NCI-H1092 treated with DMSO at 0.1 percent for 48 hours (cell line): ENCODE data around the gene SLC9A7.

ENCODE experiments used
- DNase-seq: peaks from one replicate; lab custom pipeline; 2025; lab: John Stamatoyannopoulos, UW

Gene SLC9A7

DNA sequence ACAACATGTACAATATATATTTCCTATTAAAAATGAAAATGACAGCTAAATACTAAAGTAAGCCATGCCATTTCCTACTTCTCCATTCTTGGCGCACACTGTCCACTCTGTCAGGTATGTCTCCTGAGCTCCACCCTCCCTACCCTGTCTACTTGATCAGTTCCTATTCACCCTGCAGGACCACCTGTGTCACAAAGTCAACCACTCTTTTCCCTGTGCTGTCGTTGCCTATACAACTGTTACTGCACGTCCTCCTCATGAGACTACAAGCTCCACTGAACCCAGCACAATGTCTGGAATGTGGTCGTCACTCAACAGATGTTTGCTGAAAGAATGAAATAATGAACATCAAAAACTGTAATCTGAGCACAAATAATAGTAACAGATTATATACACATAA, 54.9 kb downstream of the SLC9A7 start:
- DNase-seq = no peak

GRCh38 chrX:46698691-46699090, 60.2 kb downstream of the SLC9A7 start:
- DNase-seq = no peak

GRCh38 chrX:46695491-46695890, 63.4 kb downstream of the SLC9A7 start:
- DNase-seq = no peak

DNA sequence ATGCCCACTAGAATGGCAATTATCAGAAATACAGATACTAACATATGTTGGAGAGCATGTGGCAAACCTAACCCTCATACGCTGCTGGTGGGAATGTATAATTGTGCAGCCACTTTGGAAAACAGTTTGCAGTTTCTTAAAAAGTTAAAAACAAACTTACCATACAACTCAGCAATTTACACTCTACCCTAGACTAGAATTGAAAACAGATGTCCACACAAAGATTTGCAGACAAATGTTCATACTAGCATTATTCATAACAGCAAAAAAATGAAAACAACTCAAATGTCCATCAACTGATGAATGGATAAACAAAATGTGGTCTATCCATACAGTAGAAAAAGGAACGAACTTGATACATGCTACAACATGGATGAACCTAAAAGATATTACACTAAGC, 64.4 kb downstream of the SLC9A7 start:
- no peak for DNase-seq

- DNase-seq = no peak
Measured at GRCh38 chrX:46693149-46693548, 65.8 kb downstream of the SLC9A7 start.

GRCh38 chrX:46690818-46691217, 68.1 kb downstream of the SLC9A7 start:
- DNase-seq = no peak

DNA sequence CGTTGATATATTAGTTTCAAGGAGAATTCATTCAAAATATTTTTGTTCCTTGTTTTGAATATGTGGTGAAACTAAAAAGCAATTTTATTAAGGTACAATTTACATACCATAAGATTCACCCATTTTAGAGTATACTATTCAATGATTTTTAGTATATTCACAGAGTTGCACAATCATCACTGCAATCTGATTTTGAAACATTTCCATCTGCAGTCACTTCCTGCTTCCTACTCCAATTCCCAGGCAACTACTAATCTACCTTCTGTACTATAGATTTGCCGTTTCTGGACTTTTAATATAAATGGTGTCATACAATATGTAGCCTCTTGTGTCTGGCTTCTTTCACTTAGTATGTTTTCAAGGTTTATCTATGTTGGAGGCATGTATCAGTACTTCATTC, 71.3 kb downstream of the SLC9A7 start:
- DNase-seq = no peak

DNA sequence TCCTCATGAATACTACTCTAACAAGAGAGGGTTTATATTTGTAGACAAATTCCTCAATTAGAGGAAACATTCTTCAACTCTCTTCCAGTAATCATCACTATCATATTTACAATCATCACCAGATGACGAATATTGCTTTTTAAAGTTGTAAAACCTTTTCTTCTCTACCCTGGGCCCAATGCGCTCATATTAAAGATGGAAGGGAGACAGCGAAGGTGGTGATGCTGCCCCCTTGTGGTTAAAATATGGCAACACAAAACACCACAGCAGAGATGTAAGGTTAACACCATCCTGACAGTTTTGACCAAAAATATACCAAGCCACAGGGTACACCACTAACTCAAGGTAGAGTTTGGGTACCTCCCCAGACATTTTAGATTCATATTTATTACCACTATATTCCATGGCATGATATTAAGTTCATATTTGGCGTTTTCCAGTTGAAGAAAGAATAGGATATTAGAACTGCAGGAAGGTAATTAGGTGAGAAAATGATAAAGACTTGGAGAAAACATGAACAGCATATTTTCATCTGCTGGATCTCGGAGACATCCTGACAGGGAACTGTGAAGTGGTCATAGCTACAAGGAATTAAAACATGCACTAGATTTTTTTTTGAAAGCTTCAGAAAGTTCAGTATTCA, 72.8 kb downstream of the SLC9A7 start:
- peak; percentile 12 for DNase-seq

- DNase-seq = no peak
Measured at GRCh38 chrX:46683048-46683447, 75.9 kb downstream of the SLC9A7 start.

DNA sequence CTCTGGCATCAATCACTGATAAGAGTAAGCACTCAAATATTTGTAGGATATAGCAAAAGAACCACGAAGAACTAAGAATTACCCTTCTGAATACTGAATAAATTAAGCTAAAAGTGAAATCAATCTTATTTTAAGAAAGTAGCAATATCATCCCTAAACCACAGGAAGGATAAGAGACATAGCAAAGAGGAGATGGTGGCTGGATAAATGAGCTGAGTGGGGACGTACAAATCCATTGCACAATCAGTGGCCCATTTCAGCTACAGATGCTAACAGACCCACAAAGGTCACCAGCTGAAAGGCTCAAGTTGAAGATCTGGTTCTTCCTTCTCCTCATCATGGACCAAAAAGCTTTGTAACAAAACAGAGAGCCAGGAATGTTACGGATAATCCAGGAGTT, 77.1 kb downstream of the SLC9A7 start:
- DNase-seq = no peak

- DNase-seq = no peak
Measured at GRCh38 chrX:46678232-46678631, 80.7 kb downstream of the SLC9A7 start.

- no peak for DNase-seq
Measured at GRCh38 chrX:46676399-46677356, 82.2 kb downstream of the SLC9A7 start.

DNA sequence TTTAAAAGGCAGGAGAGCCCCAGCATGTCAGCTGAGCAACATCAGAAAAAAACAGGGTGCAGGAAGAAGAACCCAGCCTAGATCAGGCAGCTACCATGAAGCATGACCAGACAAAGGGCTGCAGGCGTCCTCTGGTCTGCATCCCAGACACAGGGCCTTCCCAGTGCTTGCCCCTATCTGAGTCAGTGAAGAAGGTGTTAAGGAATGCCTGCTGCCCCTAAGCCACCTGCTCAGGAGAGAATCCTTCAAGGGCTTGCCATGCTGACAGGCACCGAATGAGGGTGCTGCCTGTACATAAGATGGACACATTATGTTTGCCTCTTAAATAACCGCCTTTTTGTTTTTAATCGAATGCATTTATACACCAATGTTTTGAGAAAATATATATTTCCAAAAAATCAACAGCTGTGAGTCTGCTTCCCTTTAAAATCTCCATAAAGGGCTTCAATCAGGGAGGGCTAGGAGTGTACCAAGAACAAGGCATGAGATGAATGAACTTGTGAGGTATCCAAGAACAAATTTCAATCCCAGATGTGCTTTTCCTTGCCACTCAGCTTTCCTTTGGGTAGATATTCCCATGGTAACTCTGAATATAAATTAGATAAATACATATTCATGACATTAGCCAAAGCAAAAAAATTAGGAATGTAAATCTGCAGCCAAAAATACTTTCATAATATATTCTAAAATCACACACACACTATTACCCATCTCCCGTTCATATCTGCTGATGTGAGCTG, 85.1 kb downstream of the SLC9A7 start:
- DNase-seq = no peak

DNA sequence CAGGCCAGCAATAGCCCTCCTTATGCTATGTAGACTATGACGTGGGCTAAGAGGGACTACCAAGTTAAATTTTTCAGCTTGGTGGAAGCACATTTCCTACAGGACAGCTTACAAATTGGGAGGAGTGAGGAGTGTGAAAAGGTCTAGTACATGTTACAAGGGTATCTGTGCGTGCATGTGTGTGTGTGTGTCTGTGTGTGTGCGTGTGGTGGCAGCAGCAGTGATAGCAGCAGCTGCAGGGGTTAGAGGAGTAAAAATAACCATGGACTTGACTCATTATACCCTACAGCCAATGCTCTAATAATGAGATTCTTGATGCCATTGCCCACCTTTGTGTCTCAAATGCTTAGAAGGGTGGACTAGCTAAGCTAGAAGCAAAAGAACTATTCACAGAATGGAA, 88.6 kb downstream of the SLC9A7 start:
- no peak for DNase-seq

DNA sequence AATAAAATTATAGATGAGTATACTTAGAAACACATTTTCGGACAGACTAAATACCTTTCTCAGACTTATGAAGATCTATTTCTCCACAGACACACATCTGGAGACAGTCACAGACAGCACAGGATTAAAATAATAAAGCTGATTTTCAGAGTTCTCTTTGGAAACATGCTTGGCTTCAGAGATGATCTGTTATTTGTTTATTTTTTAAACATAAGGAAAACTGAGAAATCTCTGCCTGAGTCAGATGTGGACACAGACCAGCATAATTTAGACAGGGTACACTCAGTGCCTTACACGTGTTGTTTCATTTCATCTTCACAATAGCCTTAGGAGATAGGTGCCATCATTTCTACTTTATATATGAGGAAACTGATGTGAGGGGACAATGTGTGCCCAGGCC, 92.1 kb downstream of the SLC9A7 start:
- no peak for DNase-seq

DNA sequence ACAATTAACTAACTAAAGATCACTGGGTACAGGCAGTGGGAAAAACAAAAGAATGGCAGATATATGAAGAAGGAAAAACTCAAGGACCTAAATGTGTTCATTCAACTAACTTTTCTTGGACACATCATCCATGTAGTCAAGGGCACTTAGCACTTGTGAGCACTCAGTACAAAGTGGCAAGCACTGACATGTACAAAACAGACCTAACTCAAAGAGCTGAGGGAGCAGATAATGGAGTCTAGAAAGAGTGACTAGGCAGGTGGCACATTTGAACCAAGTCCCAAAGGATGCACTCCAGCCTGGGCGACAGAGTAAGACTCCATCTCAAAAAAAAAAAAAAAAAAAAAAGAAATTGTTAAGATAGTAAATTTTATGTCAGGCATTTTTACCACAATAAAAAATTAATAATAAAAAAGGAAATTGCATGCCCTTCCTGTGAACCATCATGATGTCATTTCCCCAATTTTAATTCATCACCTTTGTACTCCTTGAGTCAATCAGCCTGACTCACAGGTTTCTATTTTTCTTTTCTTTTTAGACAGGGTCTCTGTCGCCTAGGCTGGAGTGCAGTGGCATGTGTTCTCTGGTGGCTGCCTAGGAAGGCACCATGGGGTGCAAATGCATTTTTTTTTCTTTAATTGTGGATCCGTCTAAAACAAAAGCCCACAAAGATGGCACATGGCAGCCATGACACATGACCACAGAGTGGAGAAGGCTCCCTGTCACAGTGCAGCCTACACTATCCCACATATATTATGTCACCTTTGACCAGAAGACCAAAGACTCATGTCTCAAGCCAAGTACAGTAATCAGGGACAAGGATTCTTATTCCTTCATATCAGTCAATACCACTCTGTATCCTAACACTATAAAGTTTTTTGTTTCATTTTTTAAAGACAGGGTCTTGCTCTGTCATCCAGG, 93.4 kb downstream of the SLC9A7 start:
- no peak for DNase-seq

DNA sequence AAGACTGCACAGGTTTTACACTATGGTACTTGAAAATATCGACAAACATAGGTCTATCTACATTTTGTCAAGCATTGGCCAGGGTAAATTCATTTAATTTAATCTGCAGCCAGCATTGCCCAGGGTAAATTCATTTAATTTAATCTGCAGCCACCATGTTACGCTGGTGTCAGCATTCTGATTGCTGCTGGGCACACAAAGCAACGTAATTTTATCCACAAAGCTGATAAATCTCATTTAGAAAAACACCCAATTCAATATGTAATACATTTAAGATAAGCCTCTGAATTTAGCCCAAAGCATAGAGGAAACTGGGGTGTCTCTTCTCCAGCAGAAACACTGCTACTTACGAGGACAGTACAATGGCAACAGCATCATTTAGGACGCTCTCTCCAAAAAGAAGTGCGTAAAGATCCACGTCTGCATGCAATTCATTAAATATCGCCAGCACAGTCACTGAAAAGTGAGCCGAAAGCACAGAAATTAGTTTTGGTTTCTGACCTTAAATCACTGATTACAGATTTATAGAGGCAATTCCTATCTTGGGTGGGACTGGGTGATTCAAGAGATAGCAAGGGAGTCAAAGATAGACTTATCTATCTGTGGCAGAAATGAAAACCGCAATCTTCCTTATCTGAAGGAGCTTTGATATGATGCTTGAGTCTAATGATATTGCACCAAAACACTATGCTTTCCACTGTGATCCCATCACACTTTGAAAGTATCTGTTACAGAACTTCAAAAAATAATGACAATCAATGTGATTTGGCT, 96.5 kb downstream of the SLC9A7 start:
- no peak for DNase-seq

DNA sequence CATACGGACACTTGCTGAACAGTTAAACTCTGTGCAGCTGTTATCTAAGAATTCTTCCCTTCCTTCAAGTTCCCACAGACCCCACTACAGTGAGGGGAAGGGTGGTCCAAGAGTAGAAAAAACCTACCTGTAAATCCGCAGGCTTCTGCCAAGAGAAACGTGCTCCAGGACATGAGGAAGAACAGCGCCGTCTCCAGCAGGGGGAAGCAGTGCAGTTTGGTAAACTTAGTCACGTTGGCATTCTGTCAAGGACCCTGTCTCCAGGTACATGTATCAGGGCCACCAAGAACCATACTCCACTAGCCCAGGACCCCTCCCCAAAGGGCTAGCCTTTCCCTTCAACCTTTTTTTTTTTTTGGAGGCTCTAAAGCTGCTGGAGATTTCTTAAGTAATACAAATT, 105.4 kb downstream of the SLC9A7 start:
- DNase-seq = no peak

- peak; percentile 35 for DNase-seq
Measured at GRCh38 chrX:46649421-46650260, 109.3 kb downstream of the SLC9A7 start.

DNA sequence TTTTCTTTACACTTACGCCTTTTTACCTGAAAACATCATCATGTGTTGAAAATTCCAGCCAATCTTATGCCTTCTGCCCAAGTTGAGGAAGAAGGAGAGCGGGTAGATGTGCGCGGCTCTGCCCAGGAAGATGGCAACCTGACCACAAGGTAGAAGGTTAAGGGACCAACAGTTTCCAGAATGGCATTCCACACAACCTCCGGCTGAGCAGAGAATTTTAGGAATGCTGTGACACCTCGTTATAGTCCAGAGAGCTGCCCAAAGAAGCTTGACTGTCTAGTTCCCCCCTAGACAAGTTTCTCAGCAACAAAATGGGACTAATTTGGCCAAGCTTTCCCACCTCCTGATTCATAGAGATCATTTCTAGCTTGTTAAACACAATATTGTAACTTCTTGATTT, 110.3 kb downstream of the SLC9A7 start:
- DNase-seq = no peak
